Effector memory CD8-positive, alpha-beta T cell (primary cell): ENCODE data around the gene BBS9.

Experiments used
- ATAC-seq: fragments of 150-1000 bp; cut with Tn5 transposase; replicated peaks from 2 replicates; pipeline ENCODE4 v1.10.0; 2021; ENCODE audit warnings: mild to moderate bottlenecking, moderate library complexity
- DNase-seq, 3 experiments: peaks; one replicate each; pipeline ENCODE4 v3.0.0; 2021
- H3K27ac Mint-ChIP-seq, 2 donors: one replicate each; pipeline ENCODE4 v1.8.0; 2022; ENCODE audit warnings: mild to moderate bottlenecking in 2 of 2, mixed read lengths in 2 of 2, moderate library complexity in 2 of 2
- H3K27me3 Mint-ChIP-seq, 2 donors: one replicate each; pipeline ENCODE4 v1.8.0; 2022; ENCODE audit warnings: mixed read lengths in 2 of 2
- H3K36me3 Mint-ChIP-seq: one replicate; pipeline ENCODE4 v1.8.0; 2022; ENCODE audit warnings: mild to moderate bottlenecking, moderate library complexity, mixed read lengths; ENCODE audit not compliant: insufficient read depth
- H3K4me1 Mint-ChIP-seq, 2 donors: one replicate each; pipeline ENCODE4 v1.8.0; 2022; ENCODE audit warnings: low read depth in 2 of 2, mixed read lengths in 2 of 2
- H3K4me3 Mint-ChIP-seq, 2 donors: one replicate each; pipeline ENCODE4 v1.8.0; 2022; ENCODE audit warnings: mild to moderate bottlenecking in 2 of 2, mixed read lengths in 2 of 2, moderate library complexity in 2 of 2
- H3K9me3 Mint-ChIP-seq, 2 donors: one replicate each; pipeline ENCODE4 v1.8.0; 2022; ENCODE audit warnings: mixed read lengths in 2 of 2

BBS9 gene

GRCh38 chr7:33336820-33337219 is 207.5 kb downstream of the BBS9 start:
- Mint-ChIP-seq H3K27me3 (no peaks in the 10 kb centered on the region), H3K9me3 (no peaks in the 10 kb centered on the region), H3K36me3 (no peaks in the 10 kb centered on the region), H3K4me3 (no peak overlapping the region), H3K27ac (no peak overlapping the region), H3K4me1 (no peaks in the 10 kb centered on the region)
- ATAC-seq (no peak), DNase-seq (no peak)

- Mint-ChIP-seq H3K4me3 (no peak overlapping the region), H3K27ac (no peak overlapping the region), H3K27me3 (no peaks in the 10 kb centered on the region), H3K9me3 (no peaks in the 10 kb centered on the region), H3K36me3 (no peaks in the 10 kb centered on the region), H3K4me1 (no peaks in the 10 kb centered on the region)
- DNase-seq (no peak), ATAC-seq (no peak)
Measured at GRCh38 chr7:33339074-33339790, 209.9 kb downstream of the BBS9 start.

GRCh38 chr7:33346055-33346454 is 216.7 kb downstream of the BBS9 start:
- Mint-ChIP-seq H3K36me3 (peaks cover 3% of the 10 kb centered on the region), H3K4me1 (no peaks in the 10 kb centered on the region), H3K4me3 (no peak overlapping the region), H3K27me3 (no peaks in the 10 kb centered on the region), H3K27ac (no peak overlapping the region), H3K9me3 (no peaks in the 10 kb centered on the region)
- no peak for ATAC-seq
- no peak for DNase-seq

- DNase-seq (no peak), ATAC-seq (no peak)
- Mint-ChIP-seq H3K4me1 (no peaks in the 10 kb centered on the region), H3K9me3 (no peaks in the 10 kb centered on the region), H3K27ac (no peak overlapping the region), H3K27me3 (no peaks in the 10 kb centered on the region), H3K4me3 (no peak overlapping the region), H3K36me3 (peaks cover 8% of the 10 kb centered on the region)
Measured at GRCh38 chr7:33350577-33350976, 221.2 kb downstream of the BBS9 start.

- ATAC-seq (no peak), DNase-seq (no peak)
- H3K36me3 Mint-ChIP-seq: peaks cover 8% of the 10 kb centered on the region
- no peak overlapping the region for H3K27ac Mint-ChIP-seq
- H3K9me3 Mint-ChIP-seq: no peaks in the 10 kb centered on the region
- H3K4me1 Mint-ChIP-seq: no peaks in the 10 kb centered on the region
- no peaks in the 10 kb centered on the region for H3K27me3 Mint-ChIP-seq
- H3K4me3 Mint-ChIP-seq: no peak overlapping the region
Measured at GRCh38 chr7:33351709-33352108, 222.3 kb downstream of the BBS9 start.

GRCh38 chr7:33354201-33354600 is 224.8 kb downstream of the BBS9 start:
- no peak for DNase-seq
- Mint-ChIP-seq H3K4me1 (no peaks in the 10 kb centered on the region), H3K27me3 (no peaks in the 10 kb centered on the region), H3K4me3 (no peak overlapping the region), H3K27ac (no peak overlapping the region), H3K9me3 (no peaks in the 10 kb centered on the region), H3K36me3 (peaks cover 8% of the 10 kb centered on the region)
- ATAC-seq: no peak

- no peaks in the 10 kb centered on the region for H3K4me1 Mint-ChIP-seq
- ATAC-seq: no peak
- no peak overlapping the region for H3K4me3 Mint-ChIP-seq
- DNase-seq: no peak
- H3K27ac Mint-ChIP-seq: no peak overlapping the region
- H3K9me3 Mint-ChIP-seq: no peaks in the 10 kb centered on the region
- no peaks in the 10 kb centered on the region for H3K27me3 Mint-ChIP-seq
- peaks cover 8% of the 10 kb centered on the region for H3K36me3 Mint-ChIP-seq
Measured at GRCh38 chr7:33355386-33355785, 226.0 kb downstream of the BBS9 start.

GRCh38 chr7:33356336-33356735 is 227.0 kb downstream of the BBS9 start:
- no peak overlapping the region for H3K4me3 Mint-ChIP-seq
- H3K27ac Mint-ChIP-seq: no peak overlapping the region
- H3K9me3 Mint-ChIP-seq: no peaks in the 10 kb centered on the region
- no peak for ATAC-seq
- H3K27me3 Mint-ChIP-seq: no peaks in the 10 kb centered on the region
- H3K36me3 Mint-ChIP-seq: peaks cover 8% of the 10 kb centered on the region
- no peak for DNase-seq
- no peaks in the 10 kb centered on the region for H3K4me1 Mint-ChIP-seq

- no peak overlapping the region for H3K27ac Mint-ChIP-seq
- H3K9me3 Mint-ChIP-seq: no peaks in the 10 kb centered on the region
Measured at GRCh38 chr7:33357846-33358245, 228.5 kb downstream of the BBS9 start.

GRCh38 chr7:33369888-33370287 is 240.5 kb downstream of the BBS9 start:
- H3K4me3 Mint-ChIP-seq: no peak overlapping the region
- H3K36me3 Mint-ChIP-seq: peaks cover 3% of the 10 kb centered on the region
- no peak overlapping the region for H3K27ac Mint-ChIP-seq
- DNase-seq: no peak
- ATAC-seq: no peak
- H3K4me1 Mint-ChIP-seq: peaks cover 0 to 2% of the 10 kb centered on the region in 2 donors
- H3K9me3 Mint-ChIP-seq: no peaks in the 10 kb centered on the region
- H3K27me3 Mint-ChIP-seq: no peaks in the 10 kb centered on the region

More at GRCh38 chr7:33357846-33358245, 228.5 kb downstream of the BBS9 start:
- ATAC-seq (no peak), DNase-seq (no peak)
- H3K4me3 Mint-ChIP-seq: no peak overlapping the region
- H3K4me1 Mint-ChIP-seq: no peaks in the 10 kb centered on the region
- no peaks in the 10 kb centered on the region for H3K27me3 Mint-ChIP-seq
- peaks cover 2% of the 10 kb centered on the region for H3K36me3 Mint-ChIP-seq

- DNase-seq: no peak
- Mint-ChIP-seq H3K36me3 (peaks cover 7% of the 10 kb centered on the region), H3K27ac (no peak overlapping the region), H3K4me3 (no peak overlapping the region), H3K27me3 (no peaks in the 10 kb centered on the region), H3K9me3 (no peaks in the 10 kb centered on the region), H3K4me1 (peaks cover 0 to 5% of the 10 kb centered on the region in 2 donors)
- no peak for ATAC-seq
Measured at GRCh38 chr7:33373195-33373594, 243.8 kb downstream of the BBS9 start.

- no peaks in the 10 kb centered on the region for H3K27me3 Mint-ChIP-seq
- peaks cover 0 to 5% of the 10 kb centered on the region in 2 donors for H3K4me1 Mint-ChIP-seq
- no peak overlapping the region for H3K4me3 Mint-ChIP-seq
- peaks cover 4% of the 10 kb centered on the region for H3K36me3 Mint-ChIP-seq
- no peak overlapping the region for H3K27ac Mint-ChIP-seq
- ATAC-seq: no peak
- no peaks in the 10 kb centered on the region for H3K9me3 Mint-ChIP-seq
- no peak for DNase-seq
Measured at GRCh38 chr7:33379891-33380525, 250.6 kb downstream of the BBS9 start.

- Mint-ChIP-seq H3K36me3 (peaks cover 4% of the 10 kb centered on the region), H3K27ac (no peak overlapping the region), H3K4me1 (peaks cover under 1 to 2% of the 10 kb centered on the region in 2 donors), H3K9me3 (no peaks in the 10 kb centered on the region), H3K27me3 (no peaks in the 10 kb centered on the region), H3K4me3 (no peak overlapping the region)
- DNase-seq (no peak), ATAC-seq (no peak)
Measured at GRCh38 chr7:33388332-33388731, 259.0 kb downstream of the BBS9 start.

GRCh38 chr7:33392148-33392547 is 262.8 kb downstream of the BBS9 start:
- H3K27ac Mint-ChIP-seq: no peak overlapping the region
- peaks cover 8 to 9% of the 10 kb centered on the region in 2 donors for H3K4me1 Mint-ChIP-seq
- DNase-seq: no peak
- H3K4me3 Mint-ChIP-seq: no peak overlapping the region
- no peaks in the 10 kb centered on the region for H3K27me3 Mint-ChIP-seq
- no peak for ATAC-seq
- no peaks in the 10 kb centered on the region for H3K9me3 Mint-ChIP-seq
- peaks cover 9% of the 10 kb centered on the region for H3K36me3 Mint-ChIP-seq
